HG03045 (cell line): Measurements from ENCODE around the gene NID1.
"Not testable (repeated sequence)": the region's sequence is repeated elsewhere in the genome, so short reads cannot be mapped to it uniquely, and the experiment has no call there.

Source experiments
- ATAC-seq: cut with Tn5 transposase; IDR thresholded peaks from one replicate; pipeline ENCODE4 v1.9.1; 2021; ENCODE audit warnings: mild to moderate bottlenecking, moderate library complexity; ENCODE audit not compliant: unreplicated experiment

The NID1 gene

GRCh38 chr1:236095705-236096520, 31.0 kb upstream of the NID1 start:
- ATAC-seq = no peak

GRCh38 chr1:236092899-236093298, 28.0 kb upstream of the NID1 start:
- no peak for ATAC-seq

DNA sequence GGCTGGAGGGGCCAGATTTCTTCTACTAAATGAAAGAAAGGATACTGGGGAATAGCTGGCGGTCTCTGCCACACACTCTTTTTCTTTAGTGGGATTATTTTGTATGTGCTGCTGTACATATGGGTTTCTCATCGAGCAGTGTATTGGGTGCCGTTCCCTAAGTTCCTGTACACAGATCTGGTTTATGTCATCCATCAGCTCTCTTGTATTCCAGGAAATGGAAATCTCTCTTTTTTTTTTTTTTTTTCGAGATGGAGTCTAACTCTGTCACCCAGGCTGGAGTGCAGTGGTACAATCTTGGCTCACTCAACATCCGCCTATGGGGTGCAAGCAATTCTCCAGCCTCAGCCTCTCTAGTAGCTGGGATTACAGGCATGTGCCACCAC, 27.0 kb upstream of the NID1 start:
- no peak for ATAC-seq

- ATAC-seq = no peak
Measured at GRCh38 chr1:236090741-236091147, 25.9 kb upstream of the NID1 start.

GRCh38 chr1:236089046-236089773, 24.3 kb upstream of the NID1 start:
- no peak for ATAC-seq

GRCh38 chr1:236086537-236086936, 21.6 kb upstream of the NID1 start:
- no peak for ATAC-seq

GRCh38 chr1:236085545-236086159, 20.8 kb upstream of the NID1 start:
- no peak for ATAC-seq

DNA sequence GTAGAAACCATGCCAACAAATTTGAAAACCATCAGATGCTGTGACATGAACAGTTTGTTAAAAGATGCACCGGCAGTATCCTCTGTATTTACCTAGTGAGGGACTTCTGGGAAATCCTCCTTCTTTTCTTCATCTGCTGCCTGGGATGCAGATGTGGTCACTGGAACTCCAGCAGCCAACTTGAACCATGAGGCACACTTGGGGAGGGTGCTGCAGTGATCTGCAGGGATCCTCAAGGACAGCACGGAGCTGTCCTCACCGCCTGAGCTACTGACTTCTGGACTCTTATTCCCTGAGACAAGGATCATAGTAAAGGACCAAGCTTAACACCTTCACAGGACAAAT, 19.5 kb upstream of the NID1 start:
- ATAC-seq = no peak

GRCh38 chr1:236083650-236084385, 18.9 kb upstream of the NID1 start:
- no peak for ATAC-seq

GRCh38 chr1:236082526-236082925, 17.6 kb upstream of the NID1 start:
- ATAC-seq = no peak

GRCh38 chr1:236081546-236082227, 16.8 kb upstream of the NID1 start:
- ATAC-seq = no peak

DNA sequence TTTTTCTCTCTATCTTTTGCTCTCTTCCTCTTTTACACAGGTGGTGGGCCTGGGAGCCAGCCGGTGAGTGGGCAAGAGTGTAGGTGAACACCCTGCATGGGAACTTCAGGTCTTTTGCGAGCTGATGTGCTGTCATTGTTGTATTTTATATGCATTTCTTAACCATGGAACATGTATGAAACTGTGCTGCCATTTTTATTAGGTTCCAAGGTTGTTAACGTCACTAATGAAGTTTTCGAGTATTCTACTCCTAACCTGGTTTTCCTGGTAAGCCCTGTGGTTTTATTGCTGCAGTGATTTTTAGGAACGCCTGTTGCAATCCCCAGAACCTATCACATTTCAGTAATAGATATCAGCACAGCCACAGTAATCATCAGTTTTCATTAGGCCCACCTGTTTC, 14.8 kb upstream of the NID1 start:
- no peak for ATAC-seq

- no peak for ATAC-seq
Measured at GRCh38 chr1:236078993-236079392, 14.1 kb upstream of the NID1 start.

- not testable (repeated sequence) for ATAC-seq
Measured at GRCh38 chr1:236078077-236078476, 13.2 kb upstream of the NID1 start.

GRCh38 chr1:236075848-236076247, 11.0 kb upstream of the NID1 start:
- no peak for ATAC-seq

GRCh38 chr1:236073307-236073897, 8.5 kb upstream of the NID1 start:
- ATAC-seq = no peak

GRCh38 chr1:236072001-236072400, 7.1 kb upstream of the NID1 start:
- no peak for ATAC-seq

DNA sequence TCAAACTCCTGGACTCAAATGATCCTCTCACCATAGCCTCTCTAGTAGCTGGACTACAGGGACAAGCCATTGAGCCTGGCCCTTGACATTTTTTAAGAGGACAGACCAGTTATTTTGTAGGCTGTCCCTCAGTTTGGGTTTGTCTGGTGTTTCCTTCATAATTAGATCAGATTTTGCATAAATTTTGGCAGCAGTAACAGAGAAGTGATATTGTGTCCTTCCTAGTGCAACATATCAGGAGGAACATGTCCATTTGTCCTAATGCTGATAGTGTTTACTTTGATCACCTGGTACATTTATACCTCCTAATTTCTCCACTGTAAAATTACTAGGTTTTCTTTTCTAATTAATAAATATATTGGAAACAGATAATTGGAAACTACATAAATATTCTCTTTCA, 5.9 kb upstream of the NID1 start:
- no peak for ATAC-seq

DNA sequence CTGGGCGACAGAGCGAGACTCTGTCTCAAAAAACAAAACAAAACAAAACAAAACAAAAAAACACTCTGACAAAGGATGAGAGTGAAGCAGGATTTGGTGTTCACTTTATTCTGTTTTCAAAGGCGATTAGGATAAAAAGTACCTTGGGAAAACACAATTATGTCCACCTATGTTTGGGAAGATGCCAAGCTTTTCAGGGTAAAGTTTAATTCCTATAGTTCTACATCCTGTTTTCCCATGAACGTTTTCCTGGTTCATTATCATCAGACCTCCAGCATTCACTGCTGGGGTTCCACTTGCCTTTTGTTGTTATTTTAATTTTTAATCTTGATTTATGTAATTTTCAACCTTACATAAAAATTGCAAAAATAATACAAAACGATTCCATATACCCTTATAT, 4.9 kb upstream of the NID1 start:
- ATAC-seq = no peak

DNA sequence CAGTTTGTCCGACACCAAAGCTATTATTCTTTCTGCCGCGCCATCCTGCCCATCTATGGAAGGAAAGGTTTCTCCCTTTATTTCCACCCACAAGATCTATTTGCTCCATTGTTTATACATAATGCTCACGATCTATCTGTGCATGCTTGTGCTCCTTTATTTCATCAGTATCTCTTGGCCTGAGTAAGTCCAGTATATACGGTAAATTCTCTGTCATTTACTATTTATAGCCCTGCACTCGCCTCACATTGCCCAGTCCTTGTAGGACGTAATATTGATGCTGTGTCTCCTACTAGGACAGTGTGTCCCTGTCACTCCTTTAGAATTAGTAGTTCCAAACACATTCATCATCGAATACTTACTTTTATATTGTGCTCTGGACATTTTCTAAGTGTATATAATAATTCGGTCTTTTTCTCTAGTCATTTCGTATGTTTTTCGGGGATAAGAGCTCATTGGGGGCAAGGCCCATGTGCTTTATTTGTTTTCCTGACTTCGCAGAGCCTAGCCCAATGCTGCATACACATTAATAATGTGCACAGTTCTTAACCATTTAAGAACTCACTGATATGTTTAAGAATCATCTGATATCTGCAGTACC, 3.1 kb upstream of the NID1 start:
- ATAC-seq = no peak
